Left lung (tissue), 10 donors: ENCODE results near the gene ECE1. TPM values are rescaled to one million over a fixed set of nuclear protein-coding genes. Genes with fewer than 3 reads are reported as not detected.

Experiments used
- ATAC-seq: fragments of 200-7000 bp; cut with Tn5 transposase; one replicate; pipeline ENCODE4 v1.9.1; 2020; ENCODE audit warnings: moderate library complexity
- DNase-seq, 4 donors: peaks; one replicate each; pipeline ENCODE4 v3.0.0-alpha.2; 2013 to 2020
- H3K27ac ChIP-seq, 2 donors: fragments of 200-600 bp; sonication (generic) in 1 of 2; one replicate each; pipeline versions ENCODE4 v1.5.0 to v1.8.0; 2020 to 2021
- H3K27me3 ChIP-seq, 2 donors: fragments of 200-600 bp; sonication (generic) in 1 of 2; one replicate each; pipeline versions ENCODE4 v1.5.0 to v1.8.0; 2020 to 2021
- H3K36me3 ChIP-seq, 2 donors: fragments of 200-600 bp; sonication (generic) in 1 of 2; one replicate each; pipeline versions ENCODE4 v1.5.0 to v1.8.0; 2020 to 2021
- H3K4me1 ChIP-seq, 2 donors: fragments of 200-600 bp; one replicate each; pipeline ENCODE4 v1.8.0; 2021
- H3K4me3 ChIP-seq, 2 donors: fragments of 200-600 bp; sonication (generic) in 1 of 2; one replicate each; pipeline versions ENCODE4 v1.5.0 to v1.8.0; 2020 to 2021; ENCODE audit warnings: mild to moderate bottlenecking in 1 of 2
- H3K9me3 ChIP-seq, 2 donors: fragments of 200-600 bp; sonication (generic) in 1 of 2; one replicate each; pipeline versions ENCODE4 v1.5.0 to v1.8.0; 2020 to 2021
- CTCF ChIP-seq, 2 donors: fragments of 200-600 bp; sonication (generic) in 1 of 2; IDR thresholded peaks; one replicate each; pipeline versions ENCODE4 v1.5.0 to v1.8.0; 2021; ENCODE audit warnings: antibody characterized with exemption in 2 of 2
- intact Hi-C, 2 donors: fragments of 100-400 bp; cut with DNase I; formaldehyde crosslinking; loops; one replicate each; pipeline versions ENCODE4 v1.11.2 to v1.14.2; 2022
- polyA plus RNA-seq, 6 donors: library from polyadenylated mRNA; unstranded; fragments of 120-200 nt; gene quantifications; one replicate each; pipeline ENCODE4 v1.2.1, GENCODE V29; 2013; ENCODE audit not compliant: insufficient read length in 6 of 6
- total RNA-seq, 2 donors: library from RNA; stranded (reverse); fragmentation: NEBNext Ultra II Directional; extraction: Animal tissue kit (Norgen Biotek cat#: 25700); gene quantifications; one replicate each; pipeline ENCODE4 v1.2.1, GENCODE V29; 2021
- donor health status: DM: no; HTN: yes; CAD: no.
- donor health status: DM: no; HTN: no; CAD: no.

The ECE1 gene
- total and polyA plus RNA-seq, 8 donors = 76.7 to 107 (median 83.3) TPM

- intact Hi-C loops = loop anchor here in 1 of 2 donors (10.0 kb wide), 1 partner anchor 205 kb away; no protein-coding TSS in a partner anchor
- DNase-seq = no peak
These were observed 100.3 kb downstream of the ECE1 start for GRCh38 chr1:21189906-21190500.

GRCh38 chr1:21189421-21189820 is 100.8 kb downstream of the ECE1 start:
- ATAC-seq (no peak), DNase-seq (no peak)
- intact Hi-C loops = no loop called here
- peaks cover 0 to 9% of the 10 kb centered on the region in 2 donors for H3K4me1 ChIP-seq
- H3K4me3 ChIP-seq = no peak overlapping the region
- no peak overlapping the region for H3K27ac ChIP-seq
- no peaks in the 10 kb centered on the region for H3K9me3 ChIP-seq
- no peak for TF ChIP-seq CTCF (IDR thresholded peaks at IDR 0.05)
- H3K36me3 ChIP-seq = no peaks in the 10 kb centered on the region
- H3K27me3 ChIP-seq = no peaks in the 10 kb centered on the region

More at GRCh38 chr1:21189906-21190500, 100.3 kb downstream of the ECE1 start:
- no peak for ATAC-seq
- H3K4me3 ChIP-seq = no peak overlapping the region
- H3K9me3 ChIP-seq = no peaks in the 10 kb centered on the region
- no peaks in the 10 kb centered on the region for H3K27me3 ChIP-seq
- no peak overlapping the region for H3K27ac ChIP-seq
- TF ChIP-seq CTCF (IDR thresholded peaks at IDR 0.05) = no peak
- H3K4me1 ChIP-seq = peaks cover 0 to 7% of the 10 kb centered on the region in 2 donors
- no peaks in the 10 kb centered on the region for H3K36me3 ChIP-seq

DNA sequence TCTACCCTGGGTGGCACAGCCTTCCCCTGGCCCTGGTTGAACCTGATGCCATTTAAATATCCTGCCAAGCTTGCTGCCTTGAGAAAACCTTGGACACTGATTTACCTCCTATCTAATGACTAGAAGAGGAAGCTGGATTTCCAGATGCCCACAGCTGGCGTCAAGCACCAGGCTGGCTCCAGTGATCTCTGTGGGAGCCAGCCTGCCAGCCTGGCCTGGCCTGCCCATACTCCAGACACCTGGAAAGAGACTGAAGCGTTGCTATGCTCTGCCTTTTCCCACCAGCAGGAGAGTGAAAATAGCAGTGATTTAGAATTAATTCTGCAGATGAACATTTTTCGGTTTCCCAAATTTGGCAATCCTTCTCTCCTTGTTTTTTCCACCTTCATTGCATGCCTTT is 102.0 kb downstream of the ECE1 start:
- no peak for TF ChIP-seq CTCF (IDR thresholded peaks at IDR 0.05)
- ATAC-seq = no peak
- H3K36me3 ChIP-seq = no peaks in the 10 kb centered on the region
- no peak overlapping the region for H3K4me3 ChIP-seq
- no peaks in the 10 kb centered on the region for H3K9me3 ChIP-seq
- no peak for DNase-seq
- no peak overlapping the region for H3K27ac ChIP-seq
- peaks cover 0 to 21% of the 10 kb centered on the region in 2 donors for H3K4me1 ChIP-seq
- no peaks in the 10 kb centered on the region for H3K27me3 ChIP-seq
- intact Hi-C loops = no loop called here

DNA sequence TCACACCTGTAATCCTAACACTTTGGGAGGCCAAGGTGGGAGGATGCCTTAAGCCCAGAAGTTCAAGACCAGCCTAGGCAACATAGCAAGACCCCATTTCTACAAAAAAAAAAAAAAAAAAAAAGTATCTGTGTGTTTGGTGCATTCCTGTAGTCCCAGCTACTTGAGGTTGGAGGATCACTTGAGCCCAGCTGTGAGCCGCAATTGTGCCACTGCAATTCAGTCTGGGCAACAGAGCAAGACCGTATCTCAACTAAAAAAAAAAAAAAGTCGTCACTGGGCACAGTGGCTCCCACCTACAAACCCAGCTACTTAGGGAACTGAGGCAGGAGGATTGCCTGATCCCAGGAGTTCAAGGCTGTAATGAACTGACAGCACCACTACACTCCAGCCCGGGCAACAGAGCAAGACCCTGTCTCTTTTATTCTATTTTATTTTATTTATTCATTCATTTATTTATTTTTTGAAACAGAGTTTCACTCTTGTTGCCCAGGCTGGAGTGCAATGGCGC is 105.0 kb downstream of the ECE1 start:
- intact Hi-C loops = no loop called here
- no peaks in the 10 kb centered on the region for H3K9me3 ChIP-seq
- TF ChIP-seq CTCF (IDR thresholded peaks at IDR 0.05) = no peak
- H3K36me3 ChIP-seq = no peaks in the 10 kb centered on the region
- ATAC-seq (no peak), DNase-seq (no peak)
- H3K27ac ChIP-seq = no peak overlapping the region
- peaks cover 0 to 27% of the 10 kb centered on the region in 2 donors for H3K4me1 ChIP-seq
- no peaks in the 10 kb centered on the region for H3K27me3 ChIP-seq
- H3K4me3 ChIP-seq = no peak overlapping the region

DNA sequence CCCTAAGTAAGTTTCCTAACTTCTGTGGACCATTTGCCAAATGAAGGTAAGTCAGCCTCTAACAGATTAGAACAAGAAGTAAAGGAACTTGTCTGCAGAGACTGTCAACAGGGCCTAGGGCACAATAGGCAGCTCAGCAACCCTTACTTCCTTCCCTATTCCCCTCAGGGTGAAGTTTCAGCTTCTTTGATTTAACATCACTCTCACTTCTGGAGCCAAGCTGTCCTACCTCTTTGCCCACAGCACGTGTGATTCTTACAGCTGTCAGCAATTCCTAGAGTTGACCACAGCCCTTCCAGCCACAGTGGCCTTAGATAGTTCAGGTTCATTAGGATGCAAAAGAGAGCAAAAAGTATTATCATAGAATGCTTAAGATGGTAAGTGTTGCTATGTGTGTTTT is 106.0 kb downstream of the ECE1 start:
- intact Hi-C loops = no loop called here
- Histone ChIP-seq H3K27ac (peak overlapping the region in 1 of 2 donors; percentile 65), H3K27me3 (no peaks in the 10 kb centered on the region), H3K36me3 (no peaks in the 10 kb centered on the region), H3K9me3 (no peaks in the 10 kb centered on the region), H3K4me3 (no peak overlapping the region), H3K4me1 (peaks cover 0 to 27% of the 10 kb centered on the region in 2 donors)
- no peak for DNase-seq
- peak; percentile 40 for ATAC-seq
- no peak for TF ChIP-seq CTCF (IDR thresholded peaks at IDR 0.05)
